SK-N-MC (cell line): ENCODE measurements around the gene CARD11.

ENCODE experiments used
- EZH2 ChIP-seq: fragments of 200-600 bp; sonication (generic); IDR thresholded peaks from one replicate; pipeline ENCODE4 v1.6.1; 2017; ENCODE audit warnings: antibody characterized with exemption
- POLR2AphosphoS5 ChIP-seq: IDR thresholded peaks from 2 replicates; pipeline ENCODE4 v1.6.1; 2012; ENCODE audit warnings: mild to moderate bottlenecking, low read depth, low read length, borderline replicate concordance

GRCh38 chr7:3029138-3029537 lies 14.5 kb downstream of the CARD11 start:
- TF ChIP-seq POLR2AphosphoS5, result no peak
- no peak for TF ChIP-seq EZH2
